OCI-LY7 (cell line): ENCODE results near the gene CELSR3. TPM values are rescaled to one million over a fixed set of nuclear protein-coding genes. Genes with fewer than 3 reads are reported as not detected.

Experiments
- BruUV-seq: library from RNA; stranded (reverse); fragments of 400-500 nt; replicated peaks from 2 replicates; lab custom pipeline; 2021; lab: Mats Ljungman, UMichigan
- CTCF ChIA-PET: fragments of 300-600 bp; sonication (Branson Sonifier 250); formaldehyde crosslinking; loops from one replicate; lab custom pipeline; 2022; ENCODE audit warnings: antibody characterized with exemption; ENCODE audit not compliant: unreplicated experiment; lab: Charles Lee
- POLR2A ChIA-PET: fragments of 300-600 bp; sonication (Branson Sonifier 250); formaldehyde crosslinking; loops from one replicate; lab custom pipeline; 2022; ENCODE audit warnings: antibody characterized with exemption; lab: Charles Lee
- DNase-seq: peaks from one replicate; pipeline ENCODE4 v3.0.0-alpha.2; 2015; ENCODE audit warnings: low spot score
- H2AFZ ChIP-seq: fragments of 200-600 bp; sonication (generic), shearing (Covaris generic); 2 replicates; pipeline ENCODE4 v1.6.1; 2014; ENCODE audit warnings: mild to moderate bottlenecking, antibody characterized with exemption, low read length, moderate library complexity
- H3K27ac ChIP-seq: fragments of 200-600 bp; sonication (generic); 2 replicates; pipeline ENCODE4 v1.5.1; 2014; ENCODE audit warnings: mixed run types, low read depth, mild to moderate bottlenecking, moderate library complexity, low read length, inconsistent platforms; ENCODE audit not compliant: poor library complexity, severe bottlenecking
- H3K36me3 ChIP-seq: fragments of 200-600 bp; sonication (generic); 2 replicates; pipeline ENCODE4 v1.6.1; 2014; ENCODE audit warnings: mild to moderate bottlenecking, antibody characterized with exemption, low read length, moderate library complexity, mixed read lengths; ENCODE audit not compliant: insufficient read depth
- H3K4me1 ChIP-seq: fragments of 200-600 bp; sonication (generic); 2 replicates; pipeline ENCODE4 v1.5.1; 2014; ENCODE audit warnings: mild to moderate bottlenecking, low read length; ENCODE audit not compliant: insufficient read depth, poor library complexity, severe bottlenecking
- H3K4me2 ChIP-seq: fragments of 200-600 bp; sonication (generic); 2 replicates; pipeline ENCODE4 v1.6.1; 2014; ENCODE audit warnings: mild to moderate bottlenecking, low read length
- H3K4me3 ChIP-seq: fragments of 200-600 bp; sonication (generic); 2 replicates; pipeline ENCODE4 v1.5.1; 2014; ENCODE audit warnings: mild to moderate bottlenecking, low read depth, low read length; ENCODE audit not compliant: poor library complexity, severe bottlenecking
- H3K79me2 ChIP-seq: fragments of 200-600 bp; sonication (generic); 2 replicates; pipeline ENCODE4 v1.6.1; 2016; ENCODE audit warnings: low read depth, mild to moderate bottlenecking, low read length, moderate library complexity, mixed read lengths; ENCODE audit not compliant: insufficient read depth
- H3K9me2 ChIP-seq: fragments of 200-600 bp; sonication (generic); 2 replicates; pipeline ENCODE4 v1.6.1; 2016; ENCODE audit warnings: mild to moderate bottlenecking, low read length, mixed read lengths; ENCODE audit not compliant: insufficient read depth
- H3K9me3 ChIP-seq: fragments of 200-600 bp; sonication (generic); 2 replicates; pipeline ENCODE4 v1.6.1; 2014; ENCODE audit warnings: mild to moderate bottlenecking, mixed run types, low read length, mixed read lengths
- H4K20me1 ChIP-seq: fragments of 200-600 bp; sonication (generic); 2 replicates; pipeline ENCODE4 v1.6.1; 2014; ENCODE audit warnings: mild to moderate bottlenecking, antibody characterized with exemption, low read length, moderate library complexity, mixed read lengths; ENCODE audit not compliant: insufficient read depth
- EZH2phosphoT487 ChIP-seq: fragments of 200-600 bp; sonication (generic); IDR thresholded peaks from 2 replicates; pipeline ENCODE4 v1.6.1; 2018; ENCODE audit warnings: low read depth, borderline replicate concordance, mild to moderate bottlenecking, mixed run types, antibody characterized with exemption, low read length, moderate library complexity, mixed read lengths
- intact Hi-C: fragments of 100-400 bp; cut with micrococcal nuclease; formaldehyde crosslinking; loops from one replicate; pipeline ENCODE4 v1.10.0; 2022; ENCODE audit not compliant: unreplicated experiment
- total RNA-seq, 2 experiments: library from RNA; depleted of rRNA in 1 of 2; stranded (reverse); fragments of >200 nt in 1 of 2; shearing (Covaris generic) in 1 of 2; gene quantifications; 2 replicates each; pipeline ENCODE4 v1.2.3, GENCODE V29; 2014 to 2022
- TF ChIP-seq, protein P1 (sequence below): fragments of 200-600 bp; sonication (generic); conservative IDR thresholded peaks from 2 replicates; pipeline ENCODE4 v1.5.1; 2014; ENCODE audit warnings: mild to moderate bottlenecking, antibody characterized with exemption, low read length, moderate library complexity, mixed read lengths

Gene CELSR3
- total RNA-seq, 2 experiments from 2014 or later: 3.0 to 9.1 TPM

DNA sequence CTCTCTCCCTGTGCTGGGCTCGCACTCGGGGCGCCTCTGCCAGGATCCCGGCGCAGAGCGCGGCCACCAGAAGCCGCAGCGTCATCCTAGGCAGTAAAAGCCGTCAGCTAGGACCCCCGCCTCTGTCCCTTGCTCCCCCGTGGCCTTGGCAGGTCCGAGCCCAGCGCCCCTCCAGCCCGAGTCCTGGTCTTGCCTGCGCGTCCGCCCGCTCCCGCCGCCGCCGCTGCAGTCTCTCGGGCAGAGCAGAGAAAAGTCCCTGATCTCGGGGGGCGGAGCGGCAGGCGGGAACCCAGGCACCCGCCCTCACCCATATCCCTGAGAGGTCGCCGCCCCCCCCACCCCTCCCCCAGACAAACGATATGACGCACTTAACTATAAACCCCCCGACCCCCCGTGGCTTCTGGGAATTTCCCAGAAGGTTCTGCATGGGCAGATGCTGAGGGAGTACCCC lies 67.6 kb downstream of the CELSR3 start, which contains the start of gene COL7A1:
TSS of gene COL7A1 (minus strand) at position 255 of the 451 bp plus-strand sequence. CDS start at position 85, 170 bp downstream.
- H3K9me2 ChIP-seq: no peaks in the 10 kb centered on the region
- ChIA-PET POLR2A (no interaction called here), CTCF (no interaction called here)
- TF ChIP-seq, protein P1, sequence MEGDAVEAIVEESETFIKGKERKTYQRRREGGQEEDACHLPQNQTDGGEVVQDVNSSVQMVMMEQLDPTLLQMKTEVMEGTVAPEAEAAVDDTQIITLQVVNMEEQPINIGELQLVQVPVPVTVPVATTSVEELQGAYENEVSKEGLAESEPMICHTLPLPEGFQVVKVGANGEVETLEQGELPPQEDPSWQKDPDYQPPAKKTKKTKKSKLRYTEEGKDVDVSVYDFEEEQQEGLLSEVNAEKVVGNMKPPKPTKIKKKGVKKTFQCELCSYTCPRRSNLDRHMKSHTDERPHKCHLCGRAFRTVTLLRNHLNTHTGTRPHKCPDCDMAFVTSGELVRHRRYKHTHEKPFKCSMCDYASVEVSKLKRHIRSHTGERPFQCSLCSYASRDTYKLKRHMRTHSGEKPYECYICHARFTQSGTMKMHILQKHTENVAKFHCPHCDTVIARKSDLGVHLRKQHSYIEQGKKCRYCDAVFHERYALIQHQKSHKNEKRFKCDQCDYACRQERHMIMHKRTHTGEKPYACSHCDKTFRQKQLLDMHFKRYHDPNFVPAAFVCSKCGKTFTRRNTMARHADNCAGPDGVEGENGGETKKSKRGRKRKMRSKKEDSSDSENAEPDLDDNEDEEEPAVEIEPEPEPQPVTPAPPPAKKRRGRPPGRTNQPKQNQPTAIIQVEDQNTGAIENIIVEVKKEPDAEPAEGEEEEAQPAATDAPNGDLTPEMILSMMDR: no peak
- TF ChIP-seq EZH2phosphoT487: no peak
- no peak within 1 kb of the TSS for H3K4me2 ChIP-seq
- H3K4me1 ChIP-seq: no peaks in the 10 kb centered on the region
- no peak for DNase-seq
- no peaks in the 10 kb centered on the region for H3K79me2 ChIP-seq
- no peak within 1 kb of the TSS for H2AFZ ChIP-seq
- H3K9me3 ChIP-seq: no peaks in the 10 kb centered on the region
- H3K27ac ChIP-seq: no peak within 1 kb of the TSS
- no TSS peak for BruUV-seq
- intact Hi-C loops: no loop called here
- no peak within 1 kb of the TSS for H3K4me3 ChIP-seq
- no peaks in the 10 kb centered on the region for H4K20me1 ChIP-seq
- peaks cover 29% of the 10 kb centered on the region; the same call in 1 of the 2 replicates for H3K36me3 ChIP-seq

- Histone ChIP-seq H3K36me3 (peaks cover 23% of the 10 kb centered on the region; the same call in 1 of the 2 replicates), H4K20me1 (no peaks in the 10 kb centered on the region), H3K4me3 (no peak overlapping the region), H3K79me2 (no peaks in the 10 kb centered on the region), H3K4me1 (no peaks in the 10 kb centered on the region), H3K4me2 (no peak overlapping the region), H2AFZ (no peak overlapping the region), H3K9me2 (no peaks in the 10 kb centered on the region), H3K9me3 (no peaks in the 10 kb centered on the region), H3K27ac (no peak overlapping the region)
- BruUV-seq: no TSS peak
- ChIA-PET CTCF (no interaction called here), POLR2A (no interaction called here)
- no peak for DNase-seq
- intact Hi-C loops: no loop called here
- TF ChIP-seq EZH2phosphoT487: no peak
- TF ChIP-seq, protein P1: no peak
These were observed 68.2 kb downstream of the CELSR3 start for GRCh38 chr3:48594417-48595049.

DNA sequence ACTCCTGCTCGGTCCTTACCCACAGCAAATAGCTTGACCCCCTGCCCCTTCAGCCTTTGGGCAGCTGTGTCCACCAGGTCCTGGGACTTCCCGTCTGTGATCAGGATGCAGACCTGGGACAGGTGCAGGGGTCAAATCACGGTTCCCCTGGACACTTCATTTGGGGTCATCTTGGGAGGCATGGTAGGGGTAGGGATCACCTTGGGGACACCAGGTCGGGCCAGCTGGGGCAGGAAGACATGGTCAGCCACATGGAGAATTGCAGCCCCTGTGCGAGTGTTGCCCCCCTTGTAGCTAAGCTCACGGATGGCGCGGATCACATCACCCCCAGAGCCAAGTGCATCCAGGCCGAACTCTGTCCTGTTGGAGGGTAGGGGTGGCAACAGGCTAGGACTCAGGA lies 69.3 kb downstream of the CELSR3 start:
- H3K4me3 ChIP-seq: no peak overlapping the region
- TF ChIP-seq, protein P1: no peak
- ChIA-PET CTCF (no interaction called here), POLR2A (no interaction called here)
- intact Hi-C loops: no loop called here
- H3K9me2 ChIP-seq: no peaks in the 10 kb centered on the region
- no peak overlapping the region for H3K4me2 ChIP-seq
- no peak overlapping the region for H3K27ac ChIP-seq
- H3K79me2 ChIP-seq: no peaks in the 10 kb centered on the region
- H3K36me3 ChIP-seq: peaks cover 11% of the 10 kb centered on the region; the same call in 1 of the 2 replicates
- H3K9me3 ChIP-seq: no peaks in the 10 kb centered on the region
- no TSS peak for BruUV-seq
- H3K4me1 ChIP-seq: no peaks in the 10 kb centered on the region
- H4K20me1 ChIP-seq: no peaks in the 10 kb centered on the region
- no peak overlapping the region for H2AFZ ChIP-seq
- no peak for DNase-seq
